OCI-LY7 (cell line): ENCODE data around the gene BORCS6. TPM values are rescaled to one million over a fixed set of nuclear protein-coding genes. Genes with fewer than 3 reads are reported as not detected.

ENCODE experiments used
- BruUV-seq: library from RNA; stranded (reverse); fragments of 400-500 nt; replicated peaks from 2 replicates; lab custom pipeline; 2021; lab: Mats Ljungman, UMichigan
- CTCF ChIA-PET: fragments of 300-600 bp; sonication (Branson Sonifier 250); formaldehyde crosslinking; loops from one replicate; lab custom pipeline; 2022; ENCODE audit warnings: antibody characterized with exemption; ENCODE audit not compliant: unreplicated experiment; lab: Charles Lee
- POLR2A ChIA-PET: fragments of 300-600 bp; sonication (Branson Sonifier 250); formaldehyde crosslinking; loops from one replicate; lab custom pipeline; 2022; ENCODE audit warnings: antibody characterized with exemption; lab: Charles Lee
- DNase-seq: peaks from one replicate; pipeline ENCODE4 v3.0.0-alpha.2; 2015; ENCODE audit warnings: low spot score
- H2AFZ ChIP-seq: fragments of 200-600 bp; sonication (generic), shearing (Covaris generic); 2 replicates; pipeline ENCODE4 v1.6.1; 2014; ENCODE audit warnings: mild to moderate bottlenecking, antibody characterized with exemption, low read length, moderate library complexity
- H3K27ac ChIP-seq: fragments of 200-600 bp; sonication (generic); 2 replicates; pipeline ENCODE4 v1.5.1; 2014; ENCODE audit warnings: mixed run types, low read depth, mild to moderate bottlenecking, moderate library complexity, low read length, inconsistent platforms; ENCODE audit not compliant: poor library complexity, severe bottlenecking
- H3K36me3 ChIP-seq: fragments of 200-600 bp; sonication (generic); 2 replicates; pipeline ENCODE4 v1.6.1; 2014; ENCODE audit warnings: mild to moderate bottlenecking, antibody characterized with exemption, low read length, moderate library complexity, mixed read lengths; ENCODE audit not compliant: insufficient read depth
- H3K4me1 ChIP-seq: fragments of 200-600 bp; sonication (generic); 2 replicates; pipeline ENCODE4 v1.5.1; 2014; ENCODE audit warnings: mild to moderate bottlenecking, low read length; ENCODE audit not compliant: insufficient read depth, poor library complexity, severe bottlenecking
- H3K4me2 ChIP-seq: fragments of 200-600 bp; sonication (generic); 2 replicates; pipeline ENCODE4 v1.6.1; 2014; ENCODE audit warnings: mild to moderate bottlenecking, low read length
- H3K4me3 ChIP-seq: fragments of 200-600 bp; sonication (generic); 2 replicates; pipeline ENCODE4 v1.5.1; 2014; ENCODE audit warnings: mild to moderate bottlenecking, low read depth, low read length; ENCODE audit not compliant: poor library complexity, severe bottlenecking
- H3K79me2 ChIP-seq: fragments of 200-600 bp; sonication (generic); 2 replicates; pipeline ENCODE4 v1.6.1; 2016; ENCODE audit warnings: low read depth, mild to moderate bottlenecking, low read length, moderate library complexity, mixed read lengths; ENCODE audit not compliant: insufficient read depth
- H3K9me2 ChIP-seq: fragments of 200-600 bp; sonication (generic); 2 replicates; pipeline ENCODE4 v1.6.1; 2016; ENCODE audit warnings: mild to moderate bottlenecking, low read length, mixed read lengths; ENCODE audit not compliant: insufficient read depth
- H3K9me3 ChIP-seq: fragments of 200-600 bp; sonication (generic); 2 replicates; pipeline ENCODE4 v1.6.1; 2014; ENCODE audit warnings: mild to moderate bottlenecking, mixed run types, low read length, mixed read lengths
- H4K20me1 ChIP-seq: fragments of 200-600 bp; sonication (generic); 2 replicates; pipeline ENCODE4 v1.6.1; 2014; ENCODE audit warnings: mild to moderate bottlenecking, antibody characterized with exemption, low read length, moderate library complexity, mixed read lengths; ENCODE audit not compliant: insufficient read depth
- CTCF ChIP-seq: fragments of 200-600 bp; sonication (generic); conservative IDR thresholded peaks from 2 replicates; pipeline ENCODE4 v1.5.1; 2014; ENCODE audit warnings: mild to moderate bottlenecking, antibody characterized with exemption, low read length, moderate library complexity, mixed read lengths
- EZH2phosphoT487 ChIP-seq: fragments of 200-600 bp; sonication (generic); IDR thresholded peaks from 2 replicates; pipeline ENCODE4 v1.6.1; 2018; ENCODE audit warnings: low read depth, borderline replicate concordance, mild to moderate bottlenecking, mixed run types, antibody characterized with exemption, low read length, moderate library complexity, mixed read lengths
- intact Hi-C: fragments of 100-400 bp; cut with micrococcal nuclease; formaldehyde crosslinking; loops from one replicate; pipeline ENCODE4 v1.10.0; 2022; ENCODE audit not compliant: unreplicated experiment
- total RNA-seq, 2 experiments: library from RNA; depleted of rRNA in 1 of 2; stranded (reverse); fragments of >200 nt in 1 of 2; shearing (Covaris generic) in 1 of 2; gene quantifications; 2 replicates each; pipeline ENCODE4 v1.2.3, GENCODE V29; 2014 to 2022

BORCS6 gene
- total RNA-seq, 2 experiments from 2014 or later = 12.7 to 13.9 TPM

GRCh38 chr17:8143581-8144400 is 46.2 kb downstream of the BORCS6 start:
- H3K4me1 ChIP-seq = peaks cover 5% of the 10 kb centered on the region
- no peaks in the 10 kb centered on the region for H3K9me2 ChIP-seq
- H3K4me3 ChIP-seq = no peak overlapping the region
- no peaks in the 10 kb centered on the region for H4K20me1 ChIP-seq
- POLR2A ChIA-PET = interaction anchor here (0.6 kb wide), 1 partner anchor 298 kb away, joined by 4 read pairs; no protein-coding TSS in a partner anchor
- intact Hi-C loops = no loop called here
- no peak for DNase-seq
- no peak overlapping the region for H2AFZ ChIP-seq
- no peaks in the 10 kb centered on the region for H3K9me3 ChIP-seq
- TF ChIP-seq EZH2phosphoT487 (no peak), CTCF (no peak)
- H3K79me2 ChIP-seq = no peaks in the 10 kb centered on the region
- CTCF ChIA-PET = interaction anchor here (1.3 kb wide), 1 partner anchor 15 kb away, joined by 5 read pairs; no protein-coding TSS in a partner anchor
- BruUV-seq = no TSS peak
- H3K36me3 ChIP-seq = peaks cover 73% of the 10 kb centered on the region
- no peak overlapping the region for H3K4me2 ChIP-seq
- no peak overlapping the region for H3K27ac ChIP-seq

- POLR2A ChIA-PET = interaction anchor here (0.6 kb wide), 1 partner anchor 297 kb away, joined by 4 read pairs; no protein-coding TSS in a partner anchor
- Histone ChIP-seq H3K4me2 (no peak overlapping the region), H3K9me3 (no peaks in the 10 kb centered on the region), H2AFZ (no peak overlapping the region), H3K4me1 (peaks cover 9% of the 10 kb centered on the region), H3K4me3 (no peak overlapping the region), H4K20me1 (no peaks in the 10 kb centered on the region), H3K36me3 (peaks cover 66% of the 10 kb centered on the region), H3K79me2 (no peaks in the 10 kb centered on the region), H3K9me2 (no peaks in the 10 kb centered on the region), H3K27ac (no peak overlapping the region)
- TF ChIP-seq EZH2phosphoT487 = no peak
- no peak for TF ChIP-seq CTCF
- no peak for DNase-seq
- CTCF ChIA-PET = interaction anchor here (1.3 kb wide), 1 partner anchor 16 kb away, joined by 5 read pairs; no protein-coding TSS in a partner anchor
- BruUV-seq = no TSS peak
- intact Hi-C loops = no loop called here
Measured at GRCh38 chr17:8142887-8143580, 46.9 kb downstream of the BORCS6 start.
